Neural crest cell (in vitro differentiated cells): ENCODE measurements around the gene PARP8. TPM values are rescaled to one million over a fixed set of nuclear protein-coding genes. Genes with fewer than 3 reads are reported as not detected.

Source experiments
- DNase-seq: peaks from one replicate; pipeline ENCODE4 v3.0.0; 2021; ENCODE audit warnings: low read depth, mixed read lengths, low spot score
- H3K27ac Mint-ChIP-seq: one replicate; pipeline ENCODE4 v1.8.0; 2021; ENCODE audit warnings: mild to moderate bottlenecking, mixed read lengths; ENCODE audit not compliant: unreplicated experiment
- H3K27me3 Mint-ChIP-seq: 2 replicates; pipeline ENCODE4 v1.8.0; 2021; ENCODE audit warnings: low read depth, mild to moderate bottlenecking, mixed read lengths
- H3K36me3 Mint-ChIP-seq: 2 replicates; pipeline ENCODE4 v1.8.0; 2021; ENCODE audit warnings: low read depth, mild to moderate bottlenecking, mixed read lengths
- H3K4me1 Mint-ChIP-seq: 2 replicates; pipeline ENCODE4 v1.8.0; 2021; ENCODE audit warnings: mixed read lengths
- H3K4me3 Mint-ChIP-seq: one replicate; pipeline ENCODE4 v1.8.0; 2021; ENCODE audit warnings: mild to moderate bottlenecking, mixed read lengths
- H3K9me3 Mint-ChIP-seq: 2 replicates; pipeline ENCODE4 v1.8.0; 2021; ENCODE audit warnings: mixed read lengths
- CTCF ChIP-seq: fragments of 200-600 bp; sonication (generic); conservative IDR thresholded peaks from 2 replicates; pipeline ENCODE4 v1.5.0; 2021; ENCODE audit warnings: antibody characterized with exemption, mild to moderate bottlenecking
- total RNA-seq: library from RNA; stranded (reverse); gene quantifications from 2 replicates; pipeline ENCODE4 v1.2.1, GENCODE V29; 2021

Gene PARP8
- total RNA-seq, 1 donor from 2014 or later, result 31.0 TPM

- Mint-ChIP-seq H3K4me1 (peaks cover 4% of the 10 kb centered on the region), H3K27ac (no peak overlapping the region), H3K27me3 (no peaks in the 10 kb centered on the region), H3K4me3 (no peak overlapping the region), H3K36me3 (peaks cover 18% of the 10 kb centered on the region), H3K9me3 (no peaks in the 10 kb centered on the region)
- DNase-seq, result no peak
- no peak for TF ChIP-seq CTCF
Observed at GRCh38 chr5:50822761-50823160, 156.3 kb downstream of the PARP8 start.

- Mint-ChIP-seq H3K36me3 (peaks cover 23% of the 10 kb centered on the region), H3K4me1 (peaks cover 4% of the 10 kb centered on the region)
Observed at GRCh38 chr5:50823568-50823967, 157.1 kb downstream of the PARP8 start.

GRCh38 chr5:50824109-50824508 is 157.7 kb downstream of the PARP8 start:
- Mint-ChIP-seq H3K4me3 (no peak overlapping the region), H3K27me3 (no peaks in the 10 kb centered on the region), H3K9me3 (no peaks in the 10 kb centered on the region), H3K4me1 (peaks cover 4% of the 10 kb centered on the region), H3K27ac (no peak overlapping the region), H3K36me3 (peaks cover 24% of the 10 kb centered on the region)
- no peak for TF ChIP-seq CTCF
- no peak for DNase-seq

More at GRCh38 chr5:50823568-50823967, 157.1 kb downstream of the PARP8 start:
- Mint-ChIP-seq H3K9me3 (no peaks in the 10 kb centered on the region), H3K4me3 (no peak overlapping the region), H3K27ac (no peak overlapping the region), H3K27me3 (no peaks in the 10 kb centered on the region)
- no peak for TF ChIP-seq CTCF
- DNase-seq, result no peak

GRCh38 chr5:50827516-50828247 is 161.2 kb downstream of the PARP8 start:
- Mint-ChIP-seq H3K4me1 (no peaks in the 10 kb centered on the region), H3K4me3 (no peak overlapping the region), H3K27ac (no peak overlapping the region), H3K27me3 (no peaks in the 10 kb centered on the region), H3K36me3 (peaks cover 11% of the 10 kb centered on the region), H3K9me3 (no peaks in the 10 kb centered on the region)
- no peak for DNase-seq
- TF ChIP-seq CTCF, result no peak

GRCh38 chr5:50829023-50829422 is 162.6 kb downstream of the PARP8 start:
- Mint-ChIP-seq H3K4me1 (no peaks in the 10 kb centered on the region), H3K9me3 (no peaks in the 10 kb centered on the region), H3K27ac (no peak overlapping the region), H3K4me3 (no peak overlapping the region), H3K27me3 (no peaks in the 10 kb centered on the region), H3K36me3 (peaks cover 9% of the 10 kb centered on the region)
- DNase-seq, result no peak
- TF ChIP-seq CTCF, result no peak
